HepG2 (cell line): ENCODE measurements around the gene CDK2AP2. TPM values are rescaled to one million over a fixed set of nuclear protein-coding genes. Genes with fewer than 3 reads are reported as not detected.

Experiments
- AHR ChIP-seq: IDR thresholded peaks from 2 replicates; pipeline ENCODE4 v1.6.1; 2018; ENCODE audit warnings: missing genetic modification reagents, missing compliant biosample characterization
- HDAC2 ChIP-seq: sonication (generic); formaldehyde crosslinking; IDR thresholded peaks from 2 replicates; pipeline ENCODE4 v1.4.0; 2020; ENCODE audit warnings: missing genetic modification reagents
- HOXA7 ChIP-seq: sonication (generic); formaldehyde crosslinking; IDR thresholded peaks from 2 replicates; pipeline ENCODE4 v1.8.1; 2022; ENCODE audit warnings: mild to moderate bottlenecking, missing genetic modification reagents, moderate library complexity
- IKZF1 ChIP-seq: fragments of 450-650 bp; IDR thresholded peaks from 2 replicates; pipeline ENCODE4 v1.7.1; 2016
- KDM2A ChIP-seq: sonication (generic); formaldehyde crosslinking; IDR thresholded peaks from 2 replicates; pipeline ENCODE4 v1.4.0; 2020; ENCODE audit warnings: low read depth, missing genetic modification reagents, borderline replicate concordance
- MLLT10 ChIP-seq: sonication (generic); formaldehyde crosslinking; IDR thresholded peaks from 2 replicates; pipeline ENCODE4 v1.4.0; 2020; ENCODE audit warnings: missing genetic modification reagents
- POLR2A ChIP-seq, 2 experiments: IDR thresholded peaks; 2 replicates each; pipeline ENCODE4 v1.6.1; 2011; ENCODE audit warnings: low read depth in 2 of 2, low read length in 2 of 2, mild to moderate bottlenecking in 1 of 2, moderate library complexity in 1 of 2; ENCODE audit not compliant: insufficient read depth in 1 of 2
- STAG1 ChIP-seq: sonication (generic); formaldehyde crosslinking; IDR thresholded peaks from 2 replicates; pipeline ENCODE4 v1.4.0; 2020; ENCODE audit warnings: missing genetic modification reagents
- ZNF224 ChIP-seq: sonication (generic); formaldehyde crosslinking; IDR thresholded peaks from 2 replicates; pipeline ENCODE4 v1.5.0; 2020; ENCODE audit warnings: mild to moderate bottlenecking, missing genetic modification reagents
- ZNF292 ChIP-seq: sonication (generic); formaldehyde crosslinking; IDR thresholded peaks from 2 replicates; pipeline ENCODE4 v1.8.1; 2022; ENCODE audit warnings: mild to moderate bottlenecking, low read depth, missing genetic modification reagents, borderline replicate concordance
- ZNF614 ChIP-seq: IDR thresholded peaks from 2 replicates; pipeline ENCODE4 v1.6.1; 2018; ENCODE audit warnings: missing biosample characterization, missing genetic modification reagents, inconsistent platforms, borderline replicate concordance
- ZNF678 ChIP-seq: sonication (generic); formaldehyde crosslinking; IDR thresholded peaks from 2 replicates; pipeline ENCODE4 v1.4.0; 2020; ENCODE audit warnings: mild to moderate bottlenecking, missing genetic modification reagents
- polyA plus RNA-seq, 8 experiments: library from polyadenylated mRNA; depleted of rRNA in 3 of 8; stranded (reverse) in 7 of 8; unstranded in 1 of 8; fragments of >200 nt; fragmentation: Illumina TruSeq in 4 of 8; extraction: Trizol in 4 of 8; gene quantifications; 2 replicates each; pipeline versions ENCODE4 v1.2.1 to v1.2.3, GENCODE V29; 2011 to 2016; ENCODE audit warnings: low read depth in 4 of 8, missing spikeins in 1 of 8, mixed read lengths in 1 of 8; ENCODE audit not compliant: insufficient read depth in 1 of 8
- total RNA-seq, 5 experiments: library from RNA; depleted of rRNA; stranded (reverse); fragments of >200 nt; fragmentation: Illumina TruSeq; extraction: Trizol; gene quantifications; 2 replicates each; pipeline ENCODE4 v1.2.3, GENCODE V29; 2016; ENCODE audit warnings: low read depth in 1 of 5
- TF ChIP-seq, protein P1 (sequence below): sonication (generic); formaldehyde crosslinking; IDR thresholded peaks from 2 replicates; pipeline ENCODE4 v1.8.1; 2023; ENCODE audit warnings: missing genetic modification reagents, inconsistent platforms, borderline replicate concordance
- TF ChIP-seq, protein P2 (sequence below): sonication (generic); formaldehyde crosslinking; IDR thresholded peaks from 2 replicates; pipeline ENCODE4 v1.8.1; 2023; ENCODE audit warnings: mild to moderate bottlenecking, missing genetic modification reagents
- TF ChIP-seq, protein P3 (sequence below): sonication (generic); formaldehyde crosslinking; IDR thresholded peaks from 2 replicates; pipeline ENCODE4 v1.4.0; 2020; ENCODE audit warnings: low read depth, mild to moderate bottlenecking, missing genetic modification reagents
- TF ChIP-seq, protein P4 (sequence below): sonication (generic); formaldehyde crosslinking; IDR thresholded peaks from 2 replicates; pipeline ENCODE4 v1.5.0; 2020; ENCODE audit warnings: mild to moderate bottlenecking, missing genetic modification reagents, borderline replicate concordance
- TF ChIP-seq, protein P5 (sequence below): IDR thresholded peaks from 2 replicates; pipeline ENCODE4 v1.6.1; 2016; ENCODE audit warnings: mild to moderate bottlenecking, missing biosample characterization, missing genetic modification reagents
- TF ChIP-seq, protein P6 (sequence below): sonication (generic); formaldehyde crosslinking; IDR thresholded peaks from 2 replicates; pipeline ENCODE4 v1.9.0; 2022; ENCODE audit warnings: missing genetic modification reagents, mild to moderate bottlenecking, borderline replicate concordance
- TF ChIP-seq, protein P7 (sequence below): sonication (generic); formaldehyde crosslinking; IDR thresholded peaks from 2 replicates; pipeline ENCODE4 v1.5.1; 2020; ENCODE audit warnings: missing genetic modification reagents, mild to moderate bottlenecking, borderline replicate concordance

CDK2AP2 gene
- total and polyA plus RNA-seq, 2 of the 13 experiments (the other 11 are each of a cell fraction or from before 2014, with no cell fraction given), result 15.0 to 23.2 TPM

DNA sequence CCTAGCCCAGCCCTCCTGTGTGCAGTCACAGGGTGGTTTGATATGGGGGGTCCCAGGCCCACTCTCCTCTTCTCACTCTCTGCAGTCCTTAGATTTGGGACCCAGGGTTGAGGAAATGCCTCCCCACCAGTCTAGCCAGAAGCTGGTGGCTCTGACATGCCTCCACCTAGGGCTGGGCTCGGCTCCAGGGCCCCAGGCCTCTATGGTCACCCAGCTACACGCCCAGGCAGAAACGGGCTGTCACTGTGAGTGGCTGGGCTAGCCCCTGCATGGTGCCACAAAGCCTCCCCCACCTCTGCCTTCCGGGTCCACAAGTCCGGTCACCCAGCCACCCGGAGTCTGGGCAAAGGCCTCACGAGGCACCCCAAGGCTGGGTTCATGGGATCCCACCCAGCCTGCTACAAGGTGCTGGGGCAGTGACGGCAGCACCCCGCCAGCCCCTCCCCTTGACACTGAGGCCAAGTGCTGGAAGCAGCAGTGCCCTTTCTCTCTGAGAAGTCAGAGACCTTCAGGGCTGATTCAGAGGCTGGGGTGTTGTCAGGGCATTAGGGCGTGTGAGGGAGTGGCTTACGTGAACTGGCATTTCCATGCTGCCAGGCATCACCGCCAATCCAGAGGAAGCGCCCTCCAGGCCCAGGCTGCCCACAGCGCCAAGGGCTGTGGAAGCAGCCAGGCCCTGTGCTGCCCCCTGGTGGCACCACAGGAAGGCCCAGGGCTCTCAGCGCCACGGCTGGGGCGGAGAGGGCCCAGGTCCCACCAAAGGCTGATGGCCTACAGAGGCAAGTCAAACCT, 2.2 kb downstream of the CDK2AP2 start (continued):
- TF ChIP-seq, protein P1, sequence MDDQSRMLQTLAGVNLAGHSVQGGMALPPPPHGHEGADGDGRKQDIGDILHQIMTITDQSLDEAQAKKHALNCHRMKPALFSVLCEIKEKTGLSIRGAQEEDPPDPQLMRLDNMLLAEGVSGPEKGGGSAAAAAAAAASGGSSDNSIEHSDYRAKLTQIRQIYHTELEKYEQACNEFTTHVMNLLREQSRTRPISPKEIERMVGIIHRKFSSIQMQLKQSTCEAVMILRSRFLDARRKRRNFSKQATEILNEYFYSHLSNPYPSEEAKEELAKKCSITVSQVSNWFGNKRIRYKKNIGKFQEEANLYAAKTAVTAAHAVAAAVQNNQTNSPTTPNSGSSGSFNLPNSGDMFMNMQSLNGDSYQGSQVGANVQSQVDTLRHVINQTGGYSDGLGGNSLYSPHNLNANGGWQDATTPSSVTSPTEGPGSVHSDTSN (CRISPR knock-in tag), result no peak
- TF ChIP-seq, protein P2, sequence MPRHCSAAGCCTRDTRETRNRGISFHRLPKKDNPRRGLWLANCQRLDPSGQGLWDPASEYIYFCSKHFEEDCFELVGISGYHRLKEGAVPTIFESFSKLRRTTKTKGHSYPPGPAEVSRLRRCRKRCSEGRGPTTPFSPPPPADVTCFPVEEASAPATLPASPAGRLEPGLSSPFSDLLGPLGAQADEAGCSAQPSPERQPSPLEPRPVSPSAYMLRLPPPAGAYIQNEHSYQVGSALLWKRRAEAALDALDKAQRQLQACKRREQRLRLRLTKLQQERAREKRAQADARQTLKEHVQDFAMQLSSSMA (CRISPR knock-in tag), result no peak
- TF ChIP-seq ZNF224 (CRISPR knock-in tag) (no peak), ZNF678 (no peak; the same call in 1 of the 2 replicates), ZNF292 (CRISPR knock-in tag) (peak; percentile 59; the same call in 1 of the 2 replicates), ZNF614 (CRISPR knock-in tag) (peak; percentile 61; the same call in 1 of the 2 replicates), POLR2A (IDR thresholded peaks at IDR 0.05; ENCODE audit: insufficient read depth in 1 of 2, low read depth in 2 of 2, low read length in 2 of 2) (no peak), IKZF1 (no peak), HOXA7 (CRISPR knock-in tag) (no peak), MLLT10 (CRISPR knock-in tag) (no peak), KDM2A (CRISPR knock-in tag) (peak; percentile 72; the same call in 1 of the 2 replicates), HDAC2 (CRISPR knock-in tag) (0 out of 2 replicates have a peak, but pooled peaks have one; percentile 6), STAG1 (CRISPR knock-in tag) (peak; percentile 92), AHR (CRISPR knock-in tag) (no peak)
- TF ChIP-seq, protein P3, sequence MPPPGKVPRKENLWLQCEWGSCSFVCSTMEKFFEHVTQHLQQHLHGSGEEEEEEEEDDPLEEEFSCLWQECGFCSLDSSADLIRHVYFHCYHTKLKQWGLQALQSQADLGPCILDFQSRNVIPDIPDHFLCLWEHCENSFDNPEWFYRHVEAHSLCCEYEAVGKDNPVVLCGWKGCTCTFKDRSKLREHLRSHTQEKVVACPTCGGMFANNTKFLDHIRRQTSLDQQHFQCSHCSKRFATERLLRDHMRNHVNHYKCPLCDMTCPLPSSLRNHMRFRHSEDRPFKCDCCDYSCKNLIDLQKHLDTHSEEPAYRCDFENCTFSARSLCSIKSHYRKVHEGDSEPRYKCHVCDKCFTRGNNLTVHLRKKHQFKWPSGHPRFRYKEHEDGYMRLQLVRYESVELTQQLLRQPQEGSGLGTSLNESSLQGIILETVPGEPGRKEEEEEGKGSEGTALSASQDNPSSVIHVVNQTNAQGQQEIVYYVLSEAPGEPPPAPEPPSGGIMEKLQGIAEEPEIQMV (CRISPR knock-in tag), result no peak
- TF ChIP-seq, protein P4, sequence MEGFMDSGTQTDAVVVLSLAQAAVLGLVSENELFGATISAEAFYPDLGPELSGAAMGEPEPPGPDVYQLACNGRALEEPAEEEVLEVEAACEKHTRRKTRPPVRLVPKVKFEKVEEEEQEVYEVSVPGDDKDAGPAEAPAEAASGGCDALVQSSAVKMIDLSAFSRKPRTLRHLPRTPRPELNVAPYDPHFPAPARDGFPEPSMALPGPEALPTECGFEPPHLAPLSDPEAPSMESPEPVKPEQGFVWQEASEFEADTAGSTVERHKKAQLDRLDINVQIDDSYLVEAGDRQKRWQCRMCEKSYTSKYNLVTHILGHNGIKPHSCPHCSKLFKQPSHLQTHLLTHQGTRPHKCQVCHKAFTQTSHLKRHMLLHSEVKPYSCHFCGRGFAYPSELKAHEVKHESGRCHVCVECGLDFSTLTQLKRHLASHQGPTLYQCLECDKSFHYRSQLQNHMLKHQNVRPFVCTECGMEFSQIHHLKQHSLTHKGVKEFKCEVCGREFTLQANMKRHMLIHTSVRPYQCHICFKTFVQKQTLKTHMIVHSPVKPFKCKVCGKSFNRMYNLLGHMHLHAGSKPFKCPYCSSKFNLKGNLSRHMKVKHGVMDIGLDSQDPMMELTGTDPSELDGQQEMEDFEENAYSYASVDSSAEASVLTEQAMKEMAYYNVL (CRISPR knock-in tag), result 0 out of 2 replicates have a peak, but pooled peaks have one; percentile 55
- TF ChIP-seq, protein P5, sequence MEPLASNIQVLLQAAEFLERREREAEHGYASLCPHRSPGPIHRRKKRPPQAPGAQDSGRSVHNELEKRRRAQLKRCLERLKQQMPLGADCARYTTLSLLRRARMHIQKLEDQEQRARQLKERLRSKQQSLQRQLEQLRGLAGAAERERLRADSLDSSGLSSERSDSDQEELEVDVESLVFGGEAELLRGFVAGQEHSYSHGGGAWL (CRISPR knock-in tag), result 0 out of 2 replicates have a peak, but pooled peaks have one; percentile 23
- TF ChIP-seq, protein P6, sequence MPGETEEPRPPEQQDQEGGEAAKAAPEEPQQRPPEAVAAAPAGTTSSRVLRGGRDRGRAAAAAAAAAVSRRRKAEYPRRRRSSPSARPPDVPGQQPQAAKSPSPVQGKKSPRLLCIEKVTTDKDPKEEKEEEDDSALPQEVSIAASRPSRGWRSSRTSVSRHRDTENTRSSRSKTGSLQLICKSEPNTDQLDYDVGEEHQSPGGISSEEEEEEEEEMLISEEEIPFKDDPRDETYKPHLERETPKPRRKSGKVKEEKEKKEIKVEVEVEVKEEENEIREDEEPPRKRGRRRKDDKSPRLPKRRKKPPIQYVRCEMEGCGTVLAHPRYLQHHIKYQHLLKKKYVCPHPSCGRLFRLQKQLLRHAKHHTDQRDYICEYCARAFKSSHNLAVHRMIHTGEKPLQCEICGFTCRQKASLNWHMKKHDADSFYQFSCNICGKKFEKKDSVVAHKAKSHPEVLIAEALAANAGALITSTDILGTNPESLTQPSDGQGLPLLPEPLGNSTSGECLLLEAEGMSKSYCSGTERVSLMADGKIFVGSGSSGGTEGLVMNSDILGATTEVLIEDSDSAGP (CRISPR knock-in tag), result peak; percentile 81; the same call in 1 of the 2 replicates
- TF ChIP-seq, protein P7, sequence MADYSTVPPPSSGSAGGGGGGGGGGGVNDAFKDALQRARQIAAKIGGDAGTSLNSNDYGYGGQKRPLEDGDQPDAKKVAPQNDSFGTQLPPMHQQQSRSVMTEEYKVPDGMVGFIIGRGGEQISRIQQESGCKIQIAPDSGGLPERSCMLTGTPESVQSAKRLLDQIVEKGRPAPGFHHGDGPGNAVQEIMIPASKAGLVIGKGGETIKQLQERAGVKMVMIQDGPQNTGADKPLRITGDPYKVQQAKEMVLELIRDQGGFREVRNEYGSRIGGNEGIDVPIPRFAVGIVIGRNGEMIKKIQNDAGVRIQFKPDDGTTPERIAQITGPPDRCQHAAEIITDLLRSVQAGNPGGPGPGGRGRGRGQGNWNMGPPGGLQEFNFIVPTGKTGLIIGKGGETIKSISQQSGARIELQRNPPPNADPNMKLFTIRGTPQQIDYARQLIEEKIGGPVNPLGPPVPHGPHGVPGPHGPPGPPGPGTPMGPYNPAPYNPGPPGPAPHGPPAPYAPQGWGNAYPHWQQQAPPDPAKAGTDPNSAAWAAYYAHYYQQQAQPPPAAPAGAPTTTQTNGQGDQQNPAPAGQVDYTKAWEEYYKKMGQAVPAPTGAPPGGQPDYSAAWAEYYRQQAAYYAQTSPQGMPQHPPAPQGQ (CRISPR knock-in tag), result no peak
